ENCODE results near the gene DDHD1.

The DDHD1 gene

DNA sequence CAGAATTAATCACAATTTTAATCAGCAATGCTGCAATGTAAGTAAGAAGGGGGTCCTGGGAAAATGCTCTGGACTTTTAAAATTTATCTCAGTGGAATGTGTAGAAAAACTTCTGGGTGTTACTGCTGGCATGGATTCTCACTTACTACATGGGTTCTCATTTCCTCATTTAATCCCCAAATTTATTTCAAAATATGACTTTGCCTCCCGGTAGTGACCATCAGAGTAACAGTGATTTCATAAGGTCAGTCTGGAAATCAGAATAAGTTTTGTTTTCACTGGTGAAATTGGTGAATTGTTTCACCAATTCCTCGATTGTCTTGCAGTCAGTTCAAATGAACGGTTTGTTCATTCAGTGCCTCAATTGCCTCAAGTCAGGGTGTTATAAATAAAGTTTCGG is 22.3 kb upstream of the DDHD1 start:
- H3K9me3 Mint-ChIP-seq = no peaks in the 10 kb centered on the region
- H3K4me1 Mint-ChIP-seq (ENCODE audit: low read depth in 2 of 2) = peaks cover 2 to 6% of the 10 kb centered on the region in 2 donors
- H3K27ac Mint-ChIP-seq = peak overlapping the region in 1 of 2 donors; percentile 14
- no peak overlapping the region for H3K4me3 Mint-ChIP-seq
- ATAC-seq (replicated peaks) (no peak), DNase-seq (no peak)
- H3K36me3 Mint-ChIP-seq (ENCODE audit: insufficient read depth) = peaks cover 3% of the 10 kb centered on the region
- H3K27me3 Mint-ChIP-seq = no peaks in the 10 kb centered on the region

GRCh38 chr14:53174918-53175317 is 21.8 kb upstream of the DDHD1 start:
- no peak for DNase-seq
- Mint-ChIP-seq H3K27ac (no peak overlapping the region), H3K4me3 (no peak overlapping the region), H3K9me3 (no peaks in the 10 kb centered on the region), H3K4me1 (ENCODE audit: low read depth in 2 of 2) (peaks cover 0 to 1% of the 10 kb centered on the region in 2 donors), H3K27me3 (no peaks in the 10 kb centered on the region), H3K36me3 (ENCODE audit: insufficient read depth) (peaks cover 3% of the 10 kb centered on the region)
- no peak for ATAC-seq (replicated peaks)

- DNase-seq = no peak
- H3K4me1 Mint-ChIP-seq (ENCODE audit: low read depth in 2 of 2) = no peaks in the 10 kb centered on the region
- no peaks in the 10 kb centered on the region for H3K27me3 Mint-ChIP-seq
- no peaks in the 10 kb centered on the region for H3K36me3 Mint-ChIP-seq (ENCODE audit: insufficient read depth)
- H3K4me3 Mint-ChIP-seq = no peak overlapping the region
- H3K9me3 Mint-ChIP-seq = no peaks in the 10 kb centered on the region
- H3K27ac Mint-ChIP-seq = no peak overlapping the region
- ATAC-seq (replicated peaks) = no peak
Observed at GRCh38 chr14:53168786-53169185, 15.7 kb upstream of the DDHD1 start.

DNA sequence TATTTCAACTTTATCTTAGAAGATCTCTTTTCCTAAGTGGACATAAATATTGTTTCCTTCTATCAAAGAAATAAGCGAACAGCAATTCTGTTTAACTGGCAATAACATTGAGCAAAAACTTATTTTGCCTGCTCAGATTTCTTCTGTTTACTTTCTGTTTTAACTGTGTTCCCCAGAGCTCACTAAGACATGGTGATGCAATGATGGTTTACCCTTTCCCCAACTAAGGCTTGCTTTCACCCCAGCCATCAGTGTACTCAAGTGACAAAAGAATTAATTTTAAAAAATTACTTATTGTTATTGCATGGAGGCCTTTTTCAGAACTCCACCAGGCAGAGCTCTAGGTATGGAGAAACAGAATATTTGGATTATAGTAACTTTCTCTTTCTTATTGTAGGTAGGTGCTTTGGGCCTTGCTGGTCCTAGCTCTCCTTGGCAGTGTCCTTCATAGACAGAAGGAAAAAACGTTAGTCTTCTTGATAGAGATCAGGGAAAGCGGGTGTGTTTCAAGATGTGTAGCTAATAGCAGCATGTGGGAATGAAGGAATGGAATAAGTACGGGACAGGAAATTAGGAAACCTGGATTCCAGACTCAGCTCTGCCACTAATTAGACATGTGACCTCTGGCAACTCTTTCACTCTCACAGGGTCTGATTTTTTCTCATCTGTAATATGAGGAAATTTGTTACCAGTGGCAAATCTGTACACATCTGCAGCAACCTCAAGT is 14.6 kb upstream of the DDHD1 start:
- H3K36me3 Mint-ChIP-seq (ENCODE audit: insufficient read depth) = no peaks in the 10 kb centered on the region
- ATAC-seq (replicated peaks) (no peak), DNase-seq (no peak)

GRCh38 chr14:53161758-53162435 is 8.8 kb upstream of the DDHD1 start:
- Mint-ChIP-seq H3K27ac (no peak overlapping the region), H3K4me3 (no peak overlapping the region), H3K36me3 (ENCODE audit: insufficient read depth) (peaks cover 4% of the 10 kb centered on the region), H3K27me3 (no peaks in the 10 kb centered on the region), H3K4me1 (ENCODE audit: low read depth in 2 of 2) (no peaks in the 10 kb centered on the region), H3K9me3 (no peaks in the 10 kb centered on the region)
- DNase-seq (no peak), ATAC-seq (replicated peaks) (no peak)

More for the DNA sequence above, 14.6 kb upstream of the DDHD1 start:
- Mint-ChIP-seq H3K4me3 (no peak overlapping the region), H3K9me3 (no peaks in the 10 kb centered on the region), H3K27me3 (no peaks in the 10 kb centered on the region), H3K27ac (no peak overlapping the region), H3K4me1 (ENCODE audit: low read depth in 2 of 2) (no peaks in the 10 kb centered on the region)

DNA sequence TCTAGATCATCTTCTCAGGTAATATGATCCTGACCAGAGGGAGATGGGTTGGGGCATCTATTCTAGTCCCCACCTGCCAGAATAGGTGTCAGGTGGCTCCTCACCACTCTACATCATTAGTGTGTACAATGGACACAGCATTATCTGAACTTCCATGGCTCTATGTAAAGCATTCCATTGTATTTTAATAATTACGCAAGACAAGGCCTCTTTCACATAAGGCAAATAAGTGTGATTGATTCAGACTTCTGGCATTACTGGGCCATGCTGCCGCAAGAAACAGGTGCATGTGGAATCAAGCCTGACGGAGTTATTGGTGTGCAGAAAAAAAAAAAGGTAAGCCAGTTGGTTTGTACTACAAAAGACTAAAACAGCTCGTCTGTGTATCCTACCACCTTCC is 3.1 kb upstream of the DDHD1 start:
- Mint-ChIP-seq H3K4me3 (no peak overlapping the region), H3K27ac (no peak overlapping the region), H3K4me1 (ENCODE audit: low read depth in 2 of 2) (peaks cover 17 to 22% of the 10 kb centered on the region in 2 donors), H3K36me3 (ENCODE audit: insufficient read depth) (peaks cover 30% of the 10 kb centered on the region), H3K27me3 (no peaks in the 10 kb centered on the region), H3K9me3 (no peaks in the 10 kb centered on the region)
- ATAC-seq (replicated peaks) = no peak
- DNase-seq = no peak

DNA sequence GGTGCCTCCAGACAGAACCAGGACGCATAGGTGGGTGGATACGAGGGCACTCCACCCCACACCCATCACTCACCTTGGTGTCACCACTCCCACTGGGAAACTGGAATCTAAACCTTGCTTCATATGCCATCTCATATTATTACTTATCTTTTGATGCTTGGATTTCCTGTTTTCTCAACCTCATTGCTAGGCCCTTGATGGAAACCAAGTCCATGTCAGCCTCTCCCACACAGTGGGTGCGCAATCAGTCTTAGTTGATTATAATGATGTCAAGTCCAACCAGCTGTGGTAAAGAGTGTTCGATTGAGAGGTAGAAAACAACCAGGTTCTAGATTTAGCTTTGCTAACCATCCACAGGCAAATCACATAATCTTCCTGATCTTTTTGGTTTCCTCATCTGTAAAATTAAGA is 584 bp upstream of the DDHD1 start:
- Mint-ChIP-seq H3K27me3 (no peaks in the 10 kb centered on the region), H3K4me1 (ENCODE audit: low read depth in 2 of 2) (peaks cover 34 to 47% of the 10 kb centered on the region in 2 donors), H3K27ac (peak overlapping the region; percentile 98 to 99), H3K9me3 (no peaks in the 10 kb centered on the region), H3K36me3 (ENCODE audit: insufficient read depth) (peaks cover 27% of the 10 kb centered on the region), H3K4me3 (peak overlapping the region; percentile 96 to 100)
- ATAC-seq (replicated peaks) (no peak), DNase-seq (no peak)

DNA sequence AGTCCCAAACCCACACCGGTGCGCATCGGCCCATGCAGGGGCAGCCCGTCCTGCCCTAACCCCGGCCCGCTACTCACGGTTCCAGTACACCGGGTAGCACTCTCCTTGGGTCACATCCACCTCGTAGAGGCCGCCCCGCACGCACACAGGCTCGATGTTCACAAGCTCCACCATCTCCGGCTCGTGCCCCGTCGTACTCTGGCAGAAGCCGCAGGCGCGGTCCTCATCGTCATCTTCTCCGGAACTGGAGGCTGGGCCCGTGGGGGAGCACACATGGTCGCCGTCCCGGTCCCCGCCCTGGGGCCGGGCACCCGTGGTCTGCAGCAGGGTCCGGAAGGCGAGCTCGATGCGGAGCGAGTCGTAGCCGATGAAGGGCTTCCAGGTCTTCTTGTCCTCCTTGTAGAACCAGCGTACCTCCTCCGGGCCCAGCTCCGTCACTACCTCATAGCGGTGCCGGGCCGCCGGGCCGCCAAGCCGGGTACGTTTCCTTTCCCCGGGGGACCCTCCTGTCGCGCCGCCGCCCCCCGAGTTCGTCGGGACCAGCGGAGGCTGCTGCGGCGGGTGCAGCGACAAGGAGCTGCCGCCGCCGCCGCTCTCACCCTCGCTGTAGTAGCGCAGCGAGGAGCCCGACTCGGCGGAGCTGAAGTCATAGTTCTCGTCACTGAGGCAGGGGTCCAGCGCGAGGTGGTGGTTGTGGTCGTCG is 788 bp downstream of the DDHD1 start:
- H3K27ac Mint-ChIP-seq = peak overlapping the region; percentile 98 to 99
- DNase-seq = peak; percentile 59 to 63 (median 60)
- peak; percentile 41 for ATAC-seq (replicated peaks)
- H3K4me1 Mint-ChIP-seq (ENCODE audit: low read depth in 2 of 2) = peaks cover 44 to 61% of the 10 kb centered on the region in 2 donors
- H3K9me3 Mint-ChIP-seq = no peaks in the 10 kb centered on the region
- H3K27me3 Mint-ChIP-seq = no peaks in the 10 kb centered on the region
- H3K4me3 Mint-ChIP-seq = peak overlapping the region; percentile 96 to 100
- H3K36me3 Mint-ChIP-seq (ENCODE audit: insufficient read depth) = peaks cover 34% of the 10 kb centered on the region

GRCh38 chr14:53151523-53152183 is 1.5 kb downstream of the DDHD1 start:
- DNase-seq (peak; percentile 28 to 37 (median 36)), ATAC-seq (replicated peaks) (no peak)
- H3K4me1 Mint-ChIP-seq (ENCODE audit: low read depth in 2 of 2) = peaks cover 49 to 68% of the 10 kb centered on the region in 2 donors
- H3K9me3 Mint-ChIP-seq = no peaks in the 10 kb centered on the region
- no peaks in the 10 kb centered on the region for H3K27me3 Mint-ChIP-seq
- H3K36me3 Mint-ChIP-seq (ENCODE audit: insufficient read depth) = peaks cover 34% of the 10 kb centered on the region
- peak overlapping the region; percentile 98 to 99 for H3K27ac Mint-ChIP-seq
- peak overlapping the region; percentile 96 to 100 for H3K4me3 Mint-ChIP-seq

DNA sequence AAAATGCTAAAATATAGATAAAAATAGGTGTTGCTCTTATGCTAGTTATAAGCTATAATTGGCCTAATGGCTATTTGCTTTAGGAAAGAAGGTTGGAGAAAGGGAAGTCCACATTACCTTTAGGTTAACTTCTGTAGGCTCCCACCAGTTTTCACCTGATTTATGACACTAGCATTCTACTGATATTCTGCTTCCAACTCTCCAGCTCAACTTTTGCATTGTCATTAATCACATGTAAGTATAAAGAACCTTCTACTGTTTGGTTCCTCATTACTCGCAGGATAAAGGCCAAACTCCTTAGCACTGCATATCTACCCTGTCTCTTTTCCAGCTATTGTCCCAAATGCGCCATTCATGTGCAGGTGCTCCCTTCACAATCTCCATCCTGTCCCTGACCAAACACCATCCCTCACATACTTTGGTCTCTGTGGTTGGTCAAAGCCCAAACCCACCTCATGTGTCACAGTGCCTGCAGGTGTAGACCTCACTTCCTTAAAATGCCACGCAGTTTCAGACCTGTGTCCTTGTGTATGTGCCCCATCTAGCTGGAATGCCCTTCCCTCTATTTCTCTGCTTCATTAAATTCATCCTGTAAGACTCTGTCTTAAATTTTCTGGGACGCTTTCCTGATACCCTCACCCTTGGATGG is 3.3 kb downstream of the DDHD1 start:
- H3K9me3 Mint-ChIP-seq = no peaks in the 10 kb centered on the region
- peaks cover 50 to 78% of the 10 kb centered on the region in 2 donors for H3K4me1 Mint-ChIP-seq (ENCODE audit: low read depth in 2 of 2)
- H3K27me3 Mint-ChIP-seq = no peaks in the 10 kb centered on the region
- DNase-seq (no peak), ATAC-seq (replicated peaks) (no peak)
- peak overlapping the region; percentile 96 to 100 for H3K4me3 Mint-ChIP-seq
- peak overlapping the region; percentile 14 to 98 for H3K27ac Mint-ChIP-seq
- peaks cover 34% of the 10 kb centered on the region for H3K36me3 Mint-ChIP-seq (ENCODE audit: insufficient read depth)

- Mint-ChIP-seq H3K4me1 (ENCODE audit: low read depth in 2 of 2) (peaks cover 47 to 79% of the 10 kb centered on the region in 2 donors), H3K4me3 (peak overlapping the region; percentile 71 to 100), H3K27me3 (no peaks in the 10 kb centered on the region), H3K36me3 (ENCODE audit: insufficient read depth) (peaks cover 29% of the 10 kb centered on the region), H3K27ac (peak overlapping the region; percentile 14 to 80), H3K9me3 (no peaks in the 10 kb centered on the region)
- ATAC-seq (replicated peaks) (peak; percentile 34), DNase-seq (peak in 1 of 3 experiments; percentile 4)
Observed at GRCh38 chr14:53148671-53149070, 4.5 kb downstream of the DDHD1 start.

GRCh38 chr14:53147893-53148292 is 5.2 kb downstream of the DDHD1 start:
- peak overlapping the region; percentile 71 to 100 for H3K4me3 Mint-ChIP-seq
- H3K9me3 Mint-ChIP-seq = no peaks in the 10 kb centered on the region
- peaks cover 43 to 78% of the 10 kb centered on the region in 2 donors for H3K4me1 Mint-ChIP-seq (ENCODE audit: low read depth in 2 of 2)
- ATAC-seq (replicated peaks) = no peak
- no peaks in the 10 kb centered on the region for H3K27me3 Mint-ChIP-seq
- no peak for DNase-seq
- H3K36me3 Mint-ChIP-seq (ENCODE audit: insufficient read depth) = peaks cover 21% of the 10 kb centered on the region
- H3K27ac Mint-ChIP-seq = peak overlapping the region in 1 of 2 donors; percentile 80

DNA sequence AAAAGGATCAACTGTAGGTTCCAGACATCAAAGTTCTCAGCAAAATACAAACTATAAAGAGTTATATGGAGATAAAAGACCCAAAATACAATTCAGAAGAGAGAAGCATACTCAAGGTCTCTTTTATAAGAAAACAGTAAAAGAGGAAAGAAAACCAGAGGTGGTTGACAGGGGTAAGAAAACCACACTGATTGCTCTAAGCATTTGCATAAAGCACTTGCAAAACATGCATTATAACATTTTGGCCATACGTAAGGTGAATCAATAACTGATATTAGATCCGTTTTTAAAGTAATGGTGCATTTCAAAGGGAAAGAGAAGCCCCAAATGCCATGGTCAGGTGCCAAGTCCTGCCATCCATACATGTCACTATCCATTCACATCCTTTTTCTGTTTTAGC is 5.9 kb downstream of the DDHD1 start:
- Mint-ChIP-seq H3K36me3 (ENCODE audit: insufficient read depth) (peaks cover 15% of the 10 kb centered on the region), H3K4me1 (ENCODE audit: low read depth in 2 of 2) (peaks cover 45 to 80% of the 10 kb centered on the region in 2 donors), H3K27ac (peak overlapping the region; percentile 5 to 69), H3K27me3 (no peaks in the 10 kb centered on the region), H3K4me3 (peak overlapping the region in 1 of 2 donors; percentile 52), H3K9me3 (no peaks in the 10 kb centered on the region)
- no peak for DNase-seq
- no peak for ATAC-seq (replicated peaks)
